Liver (tissue), 9 donors: Measurements from ENCODE around the gene SLC8A1. TPM values are rescaled to one million over a fixed set of nuclear protein-coding genes. Genes with fewer than 3 reads are reported as not detected.

ENCODE experiments used
- DNase-seq: peaks from one replicate; pipeline ENCODE4 v3.0.0-alpha.2; 2017; ENCODE audit warnings: low spot score
- H3K27ac ChIP-seq, 2 donors: one replicate each; pipeline ENCODE4 v1.7.0; 2013; ENCODE audit warnings: inconsistent platforms in 2 of 2, low read length in 2 of 2, control low read depth in 1 of 2, low read depth in 1 of 2, mild to moderate bottlenecking in 1 of 2
- H3K27me3 ChIP-seq, 4 donors: one replicate each; pipeline versions ENCODE4 v1.6.1 to v1.7.0; 2013; ENCODE audit warnings: low read length in 3 of 4, inconsistent platforms in 1 of 4, mild to moderate bottlenecking in 1 of 4, moderate library complexity in 1 of 4; ENCODE audit not compliant: control insufficient read depth in 4 of 4, insufficient read depth in 4 of 4
- H3K36me3 ChIP-seq, 4 donors: one replicate each; pipeline versions ENCODE4 v1.6.1 to v1.7.0; 2013; ENCODE audit warnings: low read length in 3 of 4, mild to moderate bottlenecking in 3 of 4, low read depth in 1 of 4, moderate library complexity in 1 of 4; ENCODE audit not compliant: control insufficient read depth in 4 of 4, insufficient read depth in 3 of 4
- H3K4me1 ChIP-seq, 4 donors: one replicate each; pipeline versions ENCODE4 v1.6.1 to v1.7.0; 2013; ENCODE audit warnings: low read length in 3 of 4, mild to moderate bottlenecking in 3 of 4, moderate library complexity in 1 of 4; ENCODE audit not compliant: control insufficient read depth in 4 of 4, insufficient read depth in 4 of 4
- H3K4me3 ChIP-seq, 3 donors: one replicate each; pipeline versions ENCODE4 v1.6.1 to v1.7.0; 2013; ENCODE audit warnings: low read length in 3 of 3, control low read depth in 1 of 3, low read depth in 1 of 3, mild to moderate bottlenecking in 1 of 3
- H3K9ac ChIP-seq, 2 donors: one replicate each; pipeline ENCODE4 v1.7.0; 2013; ENCODE audit warnings: low read length in 2 of 2, mild to moderate bottlenecking in 2 of 2, moderate library complexity in 2 of 2, control low read depth in 1 of 2, low read depth in 1 of 2
- H3K9me3 ChIP-seq, 4 donors: one replicate each; pipeline versions ENCODE4 v1.6.1 to v1.7.0; 2013; ENCODE audit warnings: low read length in 3 of 4; ENCODE audit not compliant: control insufficient read depth in 4 of 4
- EGR1 ChIP-seq, 2 donors: IDR thresholded peaks; 2 replicates each; pipeline ENCODE4 v1.6.1; 2016 to 2018; ENCODE audit warnings: antibody characterized with exemption in 2 of 2, low read depth in 2 of 2
- FOXA1 ChIP-seq: IDR thresholded peaks from 2 replicates; pipeline ENCODE4 v1.6.1; 2016; ENCODE audit warnings: antibody characterized with exemption
- FOXA2 ChIP-seq: IDR thresholded peaks from 2 replicates; pipeline ENCODE4 v1.6.1; 2016; ENCODE audit warnings: antibody characterized with exemption
- GABPA ChIP-seq, 2 donors: IDR thresholded peaks in 1 of 2; conservative IDR thresholded peaks in 1 of 2; 2 replicates each; pipeline ENCODE4 v1.6.1; 2016; ENCODE audit warnings: antibody characterized with exemption in 2 of 2, mild to moderate bottlenecking in 1 of 2, moderate library complexity in 1 of 2
- HNF4A ChIP-seq, 2 donors: conservative IDR thresholded peaks; 2 replicates each; pipeline ENCODE4 v1.6.1; 2016; ENCODE audit warnings: antibody characterized with exemption in 2 of 2, mild to moderate bottlenecking in 2 of 2
- HNF4G ChIP-seq: IDR thresholded peaks from 2 replicates; pipeline ENCODE4 v1.6.1; 2016; ENCODE audit warnings: antibody characterized with exemption
- JUND ChIP-seq, 2 donors: IDR thresholded peaks; 2 replicates each; pipeline ENCODE4 v1.6.1; 2016; ENCODE audit warnings: antibody characterized with exemption in 2 of 2
- NR2F2 ChIP-seq: IDR thresholded peaks from 2 replicates; pipeline ENCODE4 v1.6.1; 2016; ENCODE audit warnings: antibody characterized with exemption
- RAD21 ChIP-seq, 2 donors: IDR thresholded peaks; 2 replicates each; pipeline ENCODE4 v1.6.1; 2016; ENCODE audit warnings: antibody characterized with exemption in 2 of 2, mild to moderate bottlenecking in 2 of 2
- RXRA ChIP-seq, 2 donors: IDR thresholded peaks; 2 replicates each; pipeline ENCODE4 v1.6.1; 2017 to 2018; ENCODE audit warnings: antibody characterized with exemption in 2 of 2, mild to moderate bottlenecking in 1 of 2
- SP1 ChIP-seq: IDR thresholded peaks from 2 replicates; pipeline ENCODE4 v1.6.1; 2018; ENCODE audit warnings: antibody characterized with exemption, mild to moderate bottlenecking
- TAF1 ChIP-seq: conservative IDR thresholded peaks from 2 replicates; pipeline ENCODE4 v1.6.1; 2016; ENCODE audit warnings: antibody characterized with exemption, mild to moderate bottlenecking
- YY1 ChIP-seq: IDR thresholded peaks from 2 replicates; pipeline ENCODE4 v1.6.1; 2016; ENCODE audit warnings: antibody characterized with exemption, mild to moderate bottlenecking
- WGBS: extraction: QIAGEN DNeasy Blood & Tissue Kit; methylation state at CpG from one replicate; pipeline ENCODE4 v1.1.7; 2013; 5-methylcytosine and 5-hydroxymethylcytosine counted together
- polyA plus RNA-seq, 2 donors: library from polyadenylated mRNA; stranded (reverse) in 1 of 2; unstranded in 1 of 2; fragments of 200-250 nt in 1 of 2; fragments of >200 nt in 1 of 2; fragmentation: Nextera tagmentation in 1 of 2; extraction: Ambion mirVana in 1 of 2; gene quantifications; one replicate each; pipeline versions ENCODE4 v1.2.1 to v1.2.3, GENCODE V29; 2013 to 2015
- total RNA-seq, 2 donors: library from RNA; depleted of rRNA; stranded (reverse); fragments of >200 nt; gene quantifications; one replicate each; pipeline ENCODE4 v1.2.3, GENCODE V29; 2014
- TF ChIP-seq, protein P1 (sequence below): IDR thresholded peaks from 2 replicates; pipeline ENCODE4 v1.6.1; 2016; ENCODE audit warnings: antibody characterized with exemption
- TF ChIP-seq, protein P2 (sequence below): IDR thresholded peaks from 2 replicates; pipeline ENCODE4 v1.6.1; 2016; ENCODE audit warnings: antibody characterized with exemption, mild to moderate bottlenecking
- TF ChIP-seq, protein P3 (sequence below): fragments of 150-350 bp; IDR thresholded peaks from 2 replicates; pipeline ENCODE4 v1.5.1; 2017; ENCODE audit warnings: improper control_type of control experiment, low read depth, low read length; ENCODE audit not compliant: missing input control
- TF ChIP-seq, protein P4 (sequence below): IDR thresholded peaks from 2 replicates; pipeline ENCODE4 v1.6.1; 2016; ENCODE audit warnings: antibody characterized with exemption
- TF ChIP-seq, protein P5 (sequence below): IDR thresholded peaks from 2 replicates; pipeline ENCODE4 v1.6.1; 2016; ENCODE audit warnings: antibody characterized with exemption
- donor health status: healthy.
- donor health status: healthy.
- donor health status: healthy.
- donor health status: healthy.
- donor health status: healthy.

Gene SLC8A1
- total and polyA plus RNA-seq, 4 donors: 1.2 to 18.5 (median 8.2) TPM

DNA sequence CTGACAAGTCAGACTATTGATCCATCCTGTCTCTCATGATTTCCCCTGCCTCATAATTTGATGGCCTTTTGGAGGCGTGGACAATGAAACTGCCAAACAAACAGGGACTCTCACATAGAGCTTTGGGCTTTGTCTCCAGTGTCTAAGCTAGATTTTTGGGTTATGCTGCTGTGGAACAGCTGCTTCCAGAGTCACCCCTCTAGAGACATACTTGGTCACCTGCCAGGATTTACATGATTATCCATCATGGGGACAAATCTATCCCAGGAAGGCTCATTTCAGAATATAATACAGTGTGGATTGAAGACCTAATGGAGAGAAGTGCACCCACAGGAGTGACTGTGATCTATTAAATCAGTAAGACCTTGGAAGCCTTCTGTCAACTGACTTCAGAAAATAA lies 159.6 kb downstream of the SLC8A1 start (continued):
- TF ChIP-seq, protein P1, sequence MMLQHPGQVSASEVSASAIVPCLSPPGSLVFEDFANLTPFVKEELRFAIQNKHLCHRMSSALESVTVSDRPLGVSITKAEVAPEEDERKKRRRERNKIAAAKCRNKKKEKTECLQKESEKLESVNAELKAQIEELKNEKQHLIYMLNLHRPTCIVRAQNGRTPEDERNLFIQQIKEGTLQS: no peak
- TF ChIP-seq RXRA (IDR thresholded peaks at IDR 0.05): no peak

DNA sequence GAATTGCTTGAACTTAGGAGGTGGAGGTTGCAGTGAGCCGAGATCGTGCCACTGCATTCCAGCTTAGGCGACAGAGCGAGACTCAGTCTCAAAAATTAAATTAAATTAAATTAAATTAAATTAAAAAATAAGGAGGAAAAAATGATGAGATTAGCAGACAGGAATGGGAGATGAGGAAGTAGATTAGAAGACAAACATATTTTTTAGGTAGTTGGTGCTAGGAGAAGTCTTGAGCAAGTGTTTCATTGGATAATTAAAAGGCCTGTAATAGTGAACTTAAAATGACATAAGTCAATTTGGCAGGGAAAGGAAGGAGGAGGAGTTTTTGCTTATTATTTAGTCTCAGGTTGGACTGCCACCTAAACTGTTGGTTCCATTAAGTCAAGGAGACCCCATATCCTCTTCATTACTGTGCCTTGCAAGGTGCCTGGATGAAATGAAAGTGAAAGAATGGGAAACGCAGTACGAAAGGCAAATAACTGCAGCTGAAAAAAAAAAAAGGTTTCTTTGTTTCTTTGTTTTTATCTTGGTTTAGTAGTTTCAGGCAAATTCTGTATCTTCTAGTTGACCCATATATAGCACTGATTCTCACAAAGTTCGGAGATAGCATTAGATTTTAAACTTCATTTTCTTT lies 162.0 kb downstream of the SLC8A1 start:
- DNase-seq: no peak
- Histone ChIP-seq H3K27ac (no peak overlapping the region), H3K4me3 (no peak overlapping the region), H3K9me3 (no peaks in the 10 kb centered on the region), H3K27me3 (no peaks in the 10 kb centered on the region), H3K9ac (no peak overlapping the region), H3K4me1 (peaks cover 0 to 3% (median 0%) of the 10 kb centered on the region in 4 donors), H3K36me3 (no peaks in the 10 kb centered on the region)
- no peak for TF ChIP-seq FOXA1
- TF ChIP-seq RAD21 (IDR thresholded peaks at IDR 0.05): no peak
- no peak for TF ChIP-seq EGR1 (IDR thresholded peaks at IDR 0.05; ENCODE audit: low read depth in 2 of 2)
- no peak for TF ChIP-seq RXRA (IDR thresholded peaks at IDR 0.05)
- TF ChIP-seq HNF4G: no peak
- TF ChIP-seq JUND (IDR thresholded peaks at IDR 0.05): no peak
- no peak for TF ChIP-seq SP1
- TF ChIP-seq TAF1: no peak
- TF ChIP-seq, protein P2, sequence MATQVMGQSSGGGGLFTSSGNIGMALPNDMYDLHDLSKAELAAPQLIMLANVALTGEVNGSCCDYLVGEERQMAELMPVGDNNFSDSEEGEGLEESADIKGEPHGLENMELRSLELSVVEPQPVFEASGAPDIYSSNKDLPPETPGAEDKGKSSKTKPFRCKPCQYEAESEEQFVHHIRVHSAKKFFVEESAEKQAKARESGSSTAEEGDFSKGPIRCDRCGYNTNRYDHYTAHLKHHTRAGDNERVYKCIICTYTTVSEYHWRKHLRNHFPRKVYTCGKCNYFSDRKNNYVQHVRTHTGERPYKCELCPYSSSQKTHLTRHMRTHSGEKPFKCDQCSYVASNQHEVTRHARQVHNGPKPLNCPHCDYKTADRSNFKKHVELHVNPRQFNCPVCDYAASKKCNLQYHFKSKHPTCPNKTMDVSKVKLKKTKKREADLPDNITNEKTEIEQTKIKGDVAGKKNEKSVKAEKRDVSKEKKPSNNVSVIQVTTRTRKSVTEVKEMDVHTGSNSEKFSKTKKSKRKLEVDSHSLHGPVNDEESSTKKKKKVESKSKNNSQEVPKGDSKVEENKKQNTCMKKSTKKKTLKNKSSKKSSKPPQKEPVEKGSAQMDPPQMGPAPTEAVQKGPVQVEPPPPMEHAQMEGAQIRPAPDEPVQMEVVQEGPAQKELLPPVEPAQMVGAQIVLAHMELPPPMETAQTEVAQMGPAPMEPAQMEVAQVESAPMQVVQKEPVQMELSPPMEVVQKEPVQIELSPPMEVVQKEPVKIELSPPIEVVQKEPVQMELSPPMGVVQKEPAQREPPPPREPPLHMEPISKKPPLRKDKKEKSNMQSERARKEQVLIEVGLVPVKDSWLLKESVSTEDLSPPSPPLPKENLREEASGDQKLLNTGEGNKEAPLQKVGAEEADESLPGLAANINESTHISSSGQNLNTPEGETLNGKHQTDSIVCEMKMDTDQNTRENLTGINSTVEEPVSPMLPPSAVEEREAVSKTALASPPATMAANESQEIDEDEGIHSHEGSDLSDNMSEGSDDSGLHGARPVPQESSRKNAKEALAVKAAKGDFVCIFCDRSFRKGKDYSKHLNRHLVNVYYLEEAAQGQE: no peak
- no peak for TF ChIP-seq YY1
- TF ChIP-seq, protein P3, sequence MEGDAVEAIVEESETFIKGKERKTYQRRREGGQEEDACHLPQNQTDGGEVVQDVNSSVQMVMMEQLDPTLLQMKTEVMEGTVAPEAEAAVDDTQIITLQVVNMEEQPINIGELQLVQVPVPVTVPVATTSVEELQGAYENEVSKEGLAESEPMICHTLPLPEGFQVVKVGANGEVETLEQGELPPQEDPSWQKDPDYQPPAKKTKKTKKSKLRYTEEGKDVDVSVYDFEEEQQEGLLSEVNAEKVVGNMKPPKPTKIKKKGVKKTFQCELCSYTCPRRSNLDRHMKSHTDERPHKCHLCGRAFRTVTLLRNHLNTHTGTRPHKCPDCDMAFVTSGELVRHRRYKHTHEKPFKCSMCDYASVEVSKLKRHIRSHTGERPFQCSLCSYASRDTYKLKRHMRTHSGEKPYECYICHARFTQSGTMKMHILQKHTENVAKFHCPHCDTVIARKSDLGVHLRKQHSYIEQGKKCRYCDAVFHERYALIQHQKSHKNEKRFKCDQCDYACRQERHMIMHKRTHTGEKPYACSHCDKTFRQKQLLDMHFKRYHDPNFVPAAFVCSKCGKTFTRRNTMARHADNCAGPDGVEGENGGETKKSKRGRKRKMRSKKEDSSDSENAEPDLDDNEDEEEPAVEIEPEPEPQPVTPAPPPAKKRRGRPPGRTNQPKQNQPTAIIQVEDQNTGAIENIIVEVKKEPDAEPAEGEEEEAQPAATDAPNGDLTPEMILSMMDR: no peak
- TF ChIP-seq, protein P1: no peak
- no peak for TF ChIP-seq FOXA2
- no peak for TF ChIP-seq NR2F2
- TF ChIP-seq, protein P4, sequence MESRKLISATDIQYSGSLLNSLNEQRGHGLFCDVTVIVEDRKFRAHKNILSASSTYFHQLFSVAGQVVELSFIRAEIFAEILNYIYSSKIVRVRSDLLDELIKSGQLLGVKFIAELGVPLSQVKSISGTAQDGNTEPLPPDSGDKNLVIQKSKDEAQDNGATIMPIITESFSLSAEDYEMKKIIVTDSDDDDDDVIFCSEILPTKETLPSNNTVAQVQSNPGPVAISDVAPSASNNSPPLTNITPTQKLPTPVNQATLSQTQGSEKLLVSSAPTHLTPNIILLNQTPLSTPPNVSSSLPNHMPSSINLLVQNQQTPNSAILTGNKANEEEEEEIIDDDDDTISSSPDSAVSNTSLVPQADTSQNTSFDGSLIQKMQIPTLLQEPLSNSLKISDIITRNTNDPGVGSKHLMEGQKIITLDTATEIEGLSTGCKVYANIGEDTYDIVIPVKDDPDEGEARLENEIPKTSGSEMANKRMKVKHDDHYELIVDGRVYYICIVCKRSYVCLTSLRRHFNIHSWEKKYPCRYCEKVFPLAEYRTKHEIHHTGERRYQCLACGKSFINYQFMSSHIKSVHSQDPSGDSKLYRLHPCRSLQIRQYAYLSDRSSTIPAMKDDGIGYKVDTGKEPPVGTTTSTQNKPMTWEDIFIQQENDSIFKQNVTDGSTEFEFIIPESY: no peak
- no peak for TF ChIP-seq GABPA (IDR thresholded peaks at IDR 0.05 in 1 of 2, conservative IDR thresholded peaks at IDR 0.05 in 1 of 2)
- TF ChIP-seq HNF4A (conservative IDR thresholded peaks at IDR 0.05): no peak
- TF ChIP-seq, protein P5, sequence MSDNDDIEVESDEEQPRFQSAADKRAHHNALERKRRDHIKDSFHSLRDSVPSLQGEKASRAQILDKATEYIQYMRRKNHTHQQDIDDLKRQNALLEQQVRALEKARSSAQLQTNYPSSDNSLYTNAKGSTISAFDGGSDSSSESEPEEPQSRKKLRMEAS: no peak
- WGBS: 80% methylated on average over 7 of the region's 7 CpGs
